ENCODE measurements around the gene PEX19.

- TF ChIP-seq CTCF (IDR thresholded peaks at IDR 0.05; ENCODE audit: poor library complexity): no peak
- TF ChIP-seq EZH2 (IDR thresholded peaks at IDR 0.05; ENCODE audit: borderline replicate concordance): no peak
These were observed 7.6 kb downstream of the PEX19 start for GRCh38 chr1:160277330-160277729.
